HG02610 (cell line): ENCODE results near the gene SLC7A11.
"Not testable (repeated sequence)": the region's sequence is repeated elsewhere in the genome, so short reads cannot be mapped to it uniquely, and the experiment has no call there.

Experiments used
- ATAC-seq: cut with Tn5 transposase; IDR thresholded peaks from one replicate; pipeline ENCODE4 v1.9.1; 2021; ENCODE audit warnings: mild to moderate bottlenecking, moderate library complexity; ENCODE audit not compliant: unreplicated experiment

The SLC7A11 gene

DNA sequence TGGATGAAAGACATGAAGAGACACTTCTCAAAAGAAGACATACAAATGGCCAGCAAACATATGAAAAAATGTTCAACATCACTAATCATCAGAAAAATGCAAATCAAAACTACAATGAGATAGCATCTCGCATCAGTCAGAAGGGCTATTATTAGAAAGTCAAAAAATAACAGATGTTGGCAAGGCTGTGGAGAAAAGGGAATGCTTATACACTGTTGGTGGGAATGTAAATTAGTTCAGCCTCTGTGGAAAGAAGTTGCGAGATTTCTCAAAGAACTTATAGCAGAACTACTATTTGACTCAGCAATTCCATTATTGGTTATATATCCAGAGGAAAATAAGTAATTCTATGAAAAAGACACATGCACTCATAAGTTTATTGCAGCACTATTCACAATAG, 31.6 kb downstream of the SLC7A11 start:
- ATAC-seq = not testable (repeated sequence)

DNA sequence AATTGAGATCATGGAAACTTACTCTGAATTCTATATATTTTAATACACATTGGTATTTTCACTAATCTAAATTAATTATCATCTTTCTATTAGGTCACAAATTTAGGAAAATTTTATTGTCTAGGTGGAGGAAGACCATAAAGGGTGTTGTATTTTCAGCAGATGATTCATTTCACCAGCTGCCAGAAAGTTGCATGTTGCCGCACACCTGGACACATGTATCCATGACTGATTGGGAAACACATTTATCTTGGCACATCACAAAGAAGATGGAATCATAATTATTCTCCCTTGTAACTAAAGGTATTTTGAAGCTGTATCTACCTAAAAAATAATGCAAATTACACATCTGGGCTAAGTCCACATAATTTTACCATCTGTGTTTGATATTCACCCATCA, 33.1 kb downstream of the SLC7A11 start:
- no peak for ATAC-seq

DNA sequence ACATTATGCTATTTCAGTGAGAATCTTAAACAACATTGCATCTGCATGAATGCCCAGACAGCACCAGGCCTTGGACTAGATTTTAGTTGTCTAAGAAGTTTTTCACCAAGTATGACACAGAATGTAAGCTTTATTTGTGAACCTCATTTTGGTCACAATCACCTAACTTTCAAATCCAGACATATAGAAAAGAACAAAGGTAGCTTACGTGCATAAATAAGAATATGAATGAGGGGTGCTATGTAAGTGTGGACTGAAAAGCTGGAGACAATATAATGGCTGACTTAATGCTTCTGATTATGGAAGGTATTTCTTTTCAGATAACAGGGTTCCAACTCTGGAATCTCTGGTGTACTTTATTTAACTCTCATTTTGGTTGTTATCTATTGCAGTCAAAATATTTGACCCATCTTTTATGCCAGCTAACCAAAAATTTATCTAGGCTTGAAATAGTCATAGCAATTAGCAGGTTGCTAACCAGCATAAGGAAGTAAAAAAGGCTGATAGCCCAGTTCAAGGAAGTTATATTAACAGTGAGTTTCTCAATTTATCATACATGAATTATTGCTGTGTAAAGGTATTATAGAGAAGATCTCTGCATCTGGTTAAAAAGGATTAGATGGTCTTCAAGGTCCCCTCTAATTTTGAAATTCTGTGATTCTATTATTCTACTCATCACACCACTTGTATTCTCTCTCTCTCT, 36.5 kb downstream of the SLC7A11 start:
- no peak for ATAC-seq

GRCh38 chr4:138204507-138204906, 37.6 kb downstream of the SLC7A11 start:
- no peak for ATAC-seq

GRCh38 chr4:138202686-138203085, 39.5 kb downstream of the SLC7A11 start:
- no peak for ATAC-seq

DNA sequence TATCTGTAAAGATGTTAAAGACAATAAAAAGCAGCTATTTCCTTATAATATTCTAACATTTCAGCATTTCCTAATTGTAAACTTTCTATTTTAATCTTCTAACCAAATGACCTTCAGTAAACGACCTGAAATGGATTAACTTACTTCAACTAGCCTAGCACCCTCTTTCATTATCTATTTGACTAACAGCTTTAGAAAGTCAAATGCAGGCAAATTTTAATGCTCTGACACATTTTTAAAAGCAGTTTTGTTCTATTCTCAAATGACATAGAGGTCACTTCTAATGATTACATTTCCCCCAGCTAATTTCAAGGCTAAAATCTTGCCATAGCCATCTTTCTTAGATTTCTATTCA, 41.9 kb downstream of the SLC7A11 start:
- peak; percentile 46 for ATAC-seq

DNA sequence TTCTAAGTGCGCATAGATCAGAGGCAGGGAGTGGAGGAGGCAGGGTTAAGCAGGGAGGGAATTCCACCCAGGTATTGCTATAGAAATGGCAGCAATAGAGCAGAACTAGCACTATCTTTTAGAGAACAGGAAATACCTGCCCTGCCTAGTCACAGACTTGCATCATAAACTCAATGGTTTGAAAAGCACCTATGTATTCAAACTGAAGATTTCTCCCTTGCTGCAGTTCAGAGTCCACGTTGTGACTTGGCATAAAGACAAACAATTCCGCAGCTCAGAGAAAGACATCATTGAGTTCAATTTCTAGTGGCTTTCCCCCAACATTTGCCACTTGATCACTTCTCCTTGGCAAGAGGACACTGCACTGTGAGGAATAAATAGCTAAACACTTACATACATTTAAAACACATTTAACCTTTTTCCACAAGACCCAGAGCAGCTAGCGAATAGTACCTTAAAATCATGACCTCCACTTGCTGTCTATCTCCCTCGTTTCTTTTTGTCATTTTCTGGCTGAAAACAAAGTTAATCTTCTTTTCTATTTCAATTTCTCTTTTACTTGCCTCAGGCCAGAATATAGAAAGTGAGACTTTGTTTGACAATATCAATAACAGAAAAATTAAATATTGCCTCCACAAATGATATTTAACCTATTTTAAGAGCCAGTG, 42.4 kb downstream of the SLC7A11 start:
- ATAC-seq = peak; percentile 50

- ATAC-seq = no peak
Measured at GRCh38 chr4:138196153-138196552, 46.0 kb downstream of the SLC7A11 start.

DNA sequence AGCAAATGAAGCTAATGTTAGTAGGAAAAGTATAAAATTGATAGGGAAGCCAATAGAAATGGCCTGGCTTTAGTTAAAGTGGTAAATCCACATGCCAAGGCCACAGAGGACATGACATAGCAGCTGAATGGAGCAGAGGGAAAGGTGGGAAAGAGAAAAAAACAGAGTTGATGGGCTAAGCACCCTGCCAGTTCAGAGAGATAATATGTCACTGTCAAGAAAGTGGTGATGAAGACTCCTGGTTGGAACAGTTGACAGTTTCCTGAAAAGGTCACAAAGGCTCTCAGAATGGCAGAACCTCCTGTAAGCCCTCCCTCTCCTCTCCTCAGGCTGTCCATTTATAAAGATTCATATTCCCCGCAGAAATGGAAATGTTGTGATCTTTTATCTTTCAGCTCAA, 48.2 kb downstream of the SLC7A11 start:
- no peak for ATAC-seq

- ATAC-seq = peak; percentile 74
Measured at GRCh38 chr4:138192113-138192512, 50.0 kb downstream of the SLC7A11 start.

- ATAC-seq = peak; percentile 96
Measured at GRCh38 chr4:138190452-138190858, 51.7 kb downstream of the SLC7A11 start.

DNA sequence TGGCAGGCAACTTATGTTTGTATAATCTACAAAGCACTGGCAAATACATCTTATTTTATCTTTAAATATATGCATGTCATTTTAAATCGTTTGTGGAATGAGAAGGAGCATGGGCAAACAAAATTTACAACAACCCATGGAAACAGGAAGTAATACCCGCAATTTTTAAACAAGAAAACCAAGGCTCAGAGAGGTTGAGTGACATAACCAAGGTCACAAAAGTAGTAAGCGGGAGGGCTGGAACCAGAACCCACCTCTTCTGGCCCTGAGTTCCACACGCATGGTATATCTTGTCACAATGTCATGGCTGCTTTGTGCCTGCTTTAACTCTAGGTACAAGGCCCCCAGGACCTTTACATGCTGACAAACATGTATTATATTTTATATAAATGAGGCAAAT, 52.9 kb downstream of the SLC7A11 start:
- ATAC-seq = no peak

DNA sequence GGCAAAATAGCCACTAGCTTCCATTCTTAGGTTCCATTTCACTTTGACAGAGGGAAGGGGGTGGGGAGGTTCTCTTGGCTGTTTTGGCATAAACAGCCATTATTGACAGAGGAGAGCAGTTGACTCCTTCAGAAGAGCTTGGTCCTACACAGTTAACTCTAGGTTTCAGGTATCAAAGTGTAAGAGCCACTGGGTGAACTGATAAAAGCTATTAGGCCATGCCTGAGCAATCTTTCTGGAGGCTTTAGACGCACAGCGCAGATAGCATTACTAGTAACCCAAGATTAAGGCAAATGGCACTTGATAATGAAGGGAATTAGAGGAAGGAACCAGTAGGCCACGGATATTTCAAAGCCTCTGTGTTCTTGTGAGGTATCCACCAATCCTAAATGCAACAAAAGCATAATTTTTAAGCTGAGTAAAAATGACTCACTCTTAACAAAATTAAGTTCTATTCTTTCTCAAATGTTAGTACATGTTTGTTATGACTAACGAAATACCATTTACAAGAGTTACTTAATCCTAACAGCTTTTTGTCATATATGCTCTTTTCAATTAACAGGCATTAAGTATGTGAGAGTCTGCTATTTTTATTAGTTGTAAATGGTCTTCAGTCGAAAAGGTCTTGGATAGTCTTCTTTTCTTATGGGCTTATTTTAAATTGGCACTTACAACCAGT, 53.6 kb downstream of the SLC7A11 start:
- ATAC-seq = no peak

GRCh38 chr4:138185859-138186645, 56.1 kb downstream of the SLC7A11 start:
- no peak for ATAC-seq

DNA sequence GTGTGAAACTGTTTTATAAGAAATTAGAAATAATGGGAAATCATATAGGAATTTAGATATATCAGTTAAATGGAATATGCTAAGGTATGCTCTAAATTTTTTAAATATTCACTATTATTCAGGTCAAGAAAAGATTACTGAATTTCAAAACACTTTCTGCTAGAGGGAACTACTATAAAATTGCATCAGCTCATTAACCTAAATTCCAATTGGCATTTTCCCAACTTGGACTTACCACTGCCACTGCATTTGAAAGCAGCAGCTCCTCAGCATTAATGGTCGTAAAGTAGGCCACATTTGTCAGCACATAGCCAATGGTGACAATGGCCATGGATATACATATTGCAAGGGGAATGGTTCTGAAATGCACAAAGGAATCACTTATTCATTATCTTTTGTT, 57.3 kb downstream of the SLC7A11 start:
- no peak for ATAC-seq

GRCh38 chr4:138182838-138183426, 59.2 kb downstream of the SLC7A11 start:
- ATAC-seq = peak; percentile 46

DNA sequence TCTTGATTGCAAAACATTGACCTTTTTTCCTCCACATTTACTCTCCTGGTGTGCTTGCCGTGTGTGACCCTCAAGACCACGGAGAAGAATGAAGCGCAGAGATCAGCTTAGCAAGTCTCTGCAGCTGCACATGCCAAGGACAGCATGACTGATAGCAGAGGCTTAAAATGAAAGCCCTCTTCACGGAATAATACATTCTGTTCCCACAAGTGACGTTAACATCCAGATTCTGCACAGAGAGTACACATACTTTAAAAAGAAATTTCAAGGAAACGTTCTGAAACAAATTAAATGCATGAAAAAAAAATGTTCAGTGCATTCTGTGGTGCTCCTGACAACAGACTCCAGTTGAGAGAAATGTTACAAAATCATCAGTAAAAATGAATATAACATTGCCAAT, 60.9 kb downstream of the SLC7A11 start:
- ATAC-seq = no peak

DNA sequence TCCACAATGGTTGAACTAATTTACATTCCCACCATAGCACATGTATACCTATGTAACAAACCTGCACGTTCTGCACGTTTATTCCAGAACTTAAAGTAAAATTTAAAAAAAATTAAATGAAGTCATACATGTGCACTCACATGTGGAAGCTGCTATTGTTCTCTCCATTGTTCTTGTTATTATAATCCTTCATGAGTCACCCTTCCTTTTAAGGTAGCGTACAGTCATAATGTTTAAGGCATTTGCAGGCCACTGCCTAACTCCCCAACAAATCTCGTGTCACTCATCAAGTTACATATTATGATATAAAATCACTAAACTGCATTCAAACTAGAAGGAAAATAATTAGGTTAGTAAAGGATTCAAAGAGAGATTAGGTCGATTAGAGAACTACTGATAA, 63.6 kb downstream of the SLC7A11 start:
- no peak for ATAC-seq

DNA sequence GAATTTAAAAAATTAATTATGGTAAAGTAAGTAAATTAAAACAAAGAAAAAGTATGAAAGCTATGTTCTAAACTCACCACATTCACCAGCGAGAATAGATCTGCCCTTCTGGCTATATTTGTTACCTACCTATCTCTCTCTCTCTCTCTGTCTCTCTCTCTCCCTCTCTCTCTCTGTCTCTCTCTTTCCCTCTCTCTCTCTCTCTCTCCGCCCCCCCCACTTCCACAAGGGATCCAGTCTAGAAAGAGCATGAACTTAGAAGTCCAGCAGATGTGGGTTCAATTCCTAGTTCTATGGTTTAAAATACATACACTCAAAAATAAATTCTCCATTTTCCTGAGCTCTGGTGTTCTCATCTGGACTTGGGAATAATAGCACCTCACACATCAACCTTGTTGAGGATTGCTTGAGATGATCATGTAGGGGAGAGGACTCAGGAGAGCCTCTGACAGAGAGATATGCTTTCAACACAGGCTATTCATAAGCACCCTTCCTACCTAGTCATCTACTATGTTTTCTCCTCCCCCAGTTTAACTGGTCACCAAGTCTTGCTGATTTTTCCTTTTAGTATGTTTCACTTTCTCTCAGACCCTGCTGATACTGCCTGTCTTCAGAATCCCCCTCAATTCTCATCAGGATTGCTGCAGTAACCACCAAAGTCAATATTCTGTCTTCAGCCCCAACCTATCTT, 64.7 kb downstream of the SLC7A11 start:
- ATAC-seq = peak; percentile 63

GRCh38 chr4:138174981-138175794, 67.0 kb downstream of the SLC7A11 start:
- ATAC-seq = no peak
